ENCODE measurements around the gene BRCC3.
A peak's percentile ranks its signal among the peaks of the same experiment; 100 is the strongest.

The BRCC3 gene

DNA sequence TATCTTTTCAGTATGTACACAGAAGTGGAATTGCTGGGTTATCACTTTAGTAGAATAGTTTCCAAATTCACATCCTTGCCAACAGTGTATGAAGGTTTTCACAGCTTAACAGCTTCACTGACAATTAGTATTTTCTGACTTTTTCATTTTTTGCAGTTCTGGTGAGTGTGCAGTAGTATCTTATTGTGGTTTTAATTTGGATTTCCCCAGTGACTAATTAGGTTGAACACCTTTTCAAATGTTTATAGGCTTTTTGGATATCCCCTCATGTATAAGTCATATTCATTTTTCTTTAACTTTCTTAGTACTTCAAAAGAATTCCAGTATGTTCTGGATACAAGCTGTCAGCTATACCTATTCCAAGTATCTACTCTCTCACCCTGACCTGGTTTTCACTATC lies 37.1 kb downstream of the BRCC3 start:
- DNase-seq (ENCODE audit: low spot score) (no peak), ATAC-seq (ENCODE audit: low read depth) (no peak)
- Histone ChIP-seq H3K36me3 (ENCODE audit: low read depth) (no peaks in the 10 kb centered on the region; the same call in 1 of the 2 replicates), H3K9me3 (ENCODE audit: severe bottlenecking) (no peaks in the 10 kb centered on the region), H3K27ac (ENCODE audit: poor library complexity, severe bottlenecking) (no peak overlapping the region), H3K4me1 (ENCODE audit: insufficient read depth, poor library complexity, severe bottlenecking) (peaks cover 14% of the 10 kb centered on the region), H3K4me3 (ENCODE audit: severe bottlenecking) (no peak overlapping the region), H3K27me3 (ENCODE audit: insufficient read depth, poor library complexity, severe bottlenecking) (no peaks in the 10 kb centered on the region)
- TF ChIP-seq, protein P1, sequence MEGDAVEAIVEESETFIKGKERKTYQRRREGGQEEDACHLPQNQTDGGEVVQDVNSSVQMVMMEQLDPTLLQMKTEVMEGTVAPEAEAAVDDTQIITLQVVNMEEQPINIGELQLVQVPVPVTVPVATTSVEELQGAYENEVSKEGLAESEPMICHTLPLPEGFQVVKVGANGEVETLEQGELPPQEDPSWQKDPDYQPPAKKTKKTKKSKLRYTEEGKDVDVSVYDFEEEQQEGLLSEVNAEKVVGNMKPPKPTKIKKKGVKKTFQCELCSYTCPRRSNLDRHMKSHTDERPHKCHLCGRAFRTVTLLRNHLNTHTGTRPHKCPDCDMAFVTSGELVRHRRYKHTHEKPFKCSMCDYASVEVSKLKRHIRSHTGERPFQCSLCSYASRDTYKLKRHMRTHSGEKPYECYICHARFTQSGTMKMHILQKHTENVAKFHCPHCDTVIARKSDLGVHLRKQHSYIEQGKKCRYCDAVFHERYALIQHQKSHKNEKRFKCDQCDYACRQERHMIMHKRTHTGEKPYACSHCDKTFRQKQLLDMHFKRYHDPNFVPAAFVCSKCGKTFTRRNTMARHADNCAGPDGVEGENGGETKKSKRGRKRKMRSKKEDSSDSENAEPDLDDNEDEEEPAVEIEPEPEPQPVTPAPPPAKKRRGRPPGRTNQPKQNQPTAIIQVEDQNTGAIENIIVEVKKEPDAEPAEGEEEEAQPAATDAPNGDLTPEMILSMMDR (IDR thresholded peaks at IDR 0.05; ENCODE audit: poor library complexity, severe bottlenecking) = no peak

DNA sequence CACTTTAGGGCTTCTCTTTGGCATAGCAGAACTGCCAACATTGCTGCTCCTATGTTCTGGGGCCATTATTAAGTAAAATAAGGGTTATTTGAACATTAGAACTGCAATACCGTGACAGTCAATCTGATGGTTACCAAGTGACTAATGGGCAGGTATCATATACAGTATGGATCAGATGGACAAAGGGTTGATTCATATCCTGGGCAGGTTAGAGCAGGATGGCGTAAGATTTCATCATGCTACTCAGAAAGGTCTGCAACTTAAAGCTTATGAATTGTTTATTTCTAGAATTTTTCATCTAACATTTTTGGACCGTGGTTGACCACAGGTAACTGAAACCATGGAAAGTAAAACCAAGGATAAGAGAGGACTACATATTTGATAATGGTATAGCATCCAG lies 40.9 kb downstream of the BRCC3 start:
- Histone ChIP-seq H3K27ac (ENCODE audit: poor library complexity, severe bottlenecking) (peak overlapping the region; percentile 78), H3K4me1 (ENCODE audit: insufficient read depth, poor library complexity, severe bottlenecking) (peaks cover 14% of the 10 kb centered on the region), H3K9me3 (ENCODE audit: severe bottlenecking) (no peaks in the 10 kb centered on the region), H3K27me3 (ENCODE audit: insufficient read depth, poor library complexity, severe bottlenecking) (no peaks in the 10 kb centered on the region), H3K36me3 (ENCODE audit: low read depth) (no peaks in the 10 kb centered on the region; the same call in 1 of the 2 replicates), H3K4me3 (ENCODE audit: severe bottlenecking) (no peak overlapping the region)
- ATAC-seq (ENCODE audit: low read depth) = peak; percentile 98
- TF ChIP-seq, protein P1 (IDR thresholded peaks at IDR 0.05; ENCODE audit: poor library complexity, severe bottlenecking) = no peak
- no peak for DNase-seq (ENCODE audit: low spot score)

DNA sequence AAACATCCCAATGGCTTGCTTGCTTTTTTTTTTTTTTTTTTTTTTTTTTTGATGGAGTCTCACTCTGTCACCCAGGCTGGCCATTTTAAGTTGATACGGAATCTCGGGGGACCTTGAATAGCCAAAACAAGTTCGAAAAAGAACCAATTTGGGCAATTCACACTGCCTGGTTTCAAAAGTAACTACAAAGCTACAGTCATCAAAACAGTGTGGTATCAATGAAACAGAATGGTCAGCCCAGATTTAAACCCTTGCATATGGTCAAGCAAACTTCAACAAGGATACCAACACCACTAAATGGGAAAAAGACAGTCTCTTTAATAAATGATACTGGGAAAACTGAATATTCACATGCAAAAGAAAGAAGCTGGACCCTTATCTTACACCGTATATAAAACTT lies 41.8 kb downstream of the BRCC3 start:
- H3K4me1 ChIP-seq (ENCODE audit: insufficient read depth, poor library complexity, severe bottlenecking) = peaks cover 14% of the 10 kb centered on the region
- DNase-seq (ENCODE audit: low spot score) (no peak), ATAC-seq (ENCODE audit: low read depth) (no peak)
- no peaks in the 10 kb centered on the region for H3K27me3 ChIP-seq (ENCODE audit: insufficient read depth, poor library complexity, severe bottlenecking)
- H3K9me3 ChIP-seq (ENCODE audit: severe bottlenecking) = no peaks in the 10 kb centered on the region
- H3K27ac ChIP-seq (ENCODE audit: poor library complexity, severe bottlenecking) = peak overlapping the region; percentile 78
- H3K36me3 ChIP-seq (ENCODE audit: low read depth) = no peaks in the 10 kb centered on the region; the same call in 1 of the 2 replicates
- H3K4me3 ChIP-seq (ENCODE audit: severe bottlenecking) = no peak overlapping the region
- TF ChIP-seq, protein P1 (IDR thresholded peaks at IDR 0.05; ENCODE audit: poor library complexity, severe bottlenecking) = no peak

DNA sequence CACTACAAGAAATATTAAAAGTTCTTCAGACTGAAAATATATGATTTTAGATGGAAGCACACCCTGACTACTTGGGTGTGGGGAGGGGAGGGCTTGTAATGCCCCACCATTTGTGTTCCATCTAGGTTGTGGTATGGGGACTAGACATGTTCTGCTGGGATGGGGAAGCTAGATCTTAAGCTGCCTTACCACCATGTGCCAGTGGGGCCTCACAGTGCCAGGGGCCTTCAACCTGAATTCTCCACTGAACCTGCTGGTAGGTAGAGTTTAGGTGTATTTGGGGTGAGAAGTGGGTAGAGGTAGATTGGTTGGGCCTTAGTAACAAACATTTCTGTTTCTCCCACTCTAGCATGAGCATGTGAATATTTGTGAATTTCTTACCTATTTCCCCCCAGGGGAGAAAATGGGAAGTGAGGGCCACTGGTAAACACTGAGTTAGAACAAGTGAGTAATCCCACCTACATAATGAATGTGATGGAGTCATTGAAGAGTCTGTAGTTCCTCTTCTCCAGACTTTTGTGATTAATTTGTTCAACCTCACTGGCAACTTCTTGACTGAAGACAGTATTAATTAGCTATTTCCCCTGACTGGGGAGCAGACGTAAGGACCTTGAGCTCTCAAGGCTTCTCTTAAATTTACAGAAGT lies 44.0 kb downstream of the BRCC3 start:
- Histone ChIP-seq H3K4me3 (ENCODE audit: severe bottlenecking) (no peak overlapping the region), H3K9me3 (ENCODE audit: severe bottlenecking) (no peaks in the 10 kb centered on the region), H3K27ac (ENCODE audit: poor library complexity, severe bottlenecking) (no peak overlapping the region), H3K4me1 (ENCODE audit: insufficient read depth, poor library complexity, severe bottlenecking) (peaks cover 14% of the 10 kb centered on the region), H3K27me3 (ENCODE audit: insufficient read depth, poor library complexity, severe bottlenecking) (no peaks in the 10 kb centered on the region), H3K36me3 (ENCODE audit: low read depth) (no peaks in the 10 kb centered on the region)
- TF ChIP-seq, protein P1 (IDR thresholded peaks at IDR 0.05; ENCODE audit: poor library complexity, severe bottlenecking) = no peak
- ATAC-seq (ENCODE audit: low read depth) = no peak
- DNase-seq (ENCODE audit: low spot score) = no peak

DNA sequence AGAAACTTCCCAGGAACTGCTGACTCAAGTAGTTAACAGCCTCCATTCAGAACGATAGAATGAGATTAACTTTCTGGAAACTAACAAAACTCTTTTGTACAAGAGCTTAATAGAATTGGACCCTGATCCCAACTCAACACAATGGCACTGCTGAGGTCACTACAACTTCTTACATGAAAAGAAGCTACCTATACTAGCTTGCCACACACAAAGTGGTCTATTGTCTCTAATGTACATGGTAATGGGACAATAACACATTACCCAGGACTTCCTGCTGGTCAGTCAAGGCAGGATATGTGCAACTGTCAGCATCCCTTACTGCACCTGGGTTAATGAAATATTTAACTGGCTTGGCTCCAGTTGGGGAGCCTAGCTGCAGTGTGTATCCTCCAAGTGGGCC lies 56.2 kb downstream of the BRCC3 start:
- no peak overlapping the region for H3K4me3 ChIP-seq (ENCODE audit: severe bottlenecking)
- no peak for DNase-seq (ENCODE audit: low spot score)
- no peak for ATAC-seq (ENCODE audit: low read depth)
- H3K4me1 ChIP-seq (ENCODE audit: insufficient read depth, poor library complexity, severe bottlenecking) = no peaks in the 10 kb centered on the region
- TF ChIP-seq, protein P1 (IDR thresholded peaks at IDR 0.05; ENCODE audit: poor library complexity, severe bottlenecking) = no peak
- no peaks in the 10 kb centered on the region for H3K36me3 ChIP-seq (ENCODE audit: low read depth)
- no peak overlapping the region for H3K27ac ChIP-seq (ENCODE audit: poor library complexity, severe bottlenecking)
- no peaks in the 10 kb centered on the region for H3K9me3 ChIP-seq (ENCODE audit: severe bottlenecking)
- H3K27me3 ChIP-seq (ENCODE audit: insufficient read depth, poor library complexity, severe bottlenecking) = no peaks in the 10 kb centered on the region

Measured in RWPE2 (cell line).